Fibroblast of peridontal ligament (primary cell): Measurements from ENCODE around the gene UBE2QL1.

Source experiments
- DNase-seq: peaks from one replicate; pipeline ENCODE4 v3.0.0-alpha.2; 2010; ENCODE audit errors: extremely low read depth

UBE2QL1 gene

DNA sequence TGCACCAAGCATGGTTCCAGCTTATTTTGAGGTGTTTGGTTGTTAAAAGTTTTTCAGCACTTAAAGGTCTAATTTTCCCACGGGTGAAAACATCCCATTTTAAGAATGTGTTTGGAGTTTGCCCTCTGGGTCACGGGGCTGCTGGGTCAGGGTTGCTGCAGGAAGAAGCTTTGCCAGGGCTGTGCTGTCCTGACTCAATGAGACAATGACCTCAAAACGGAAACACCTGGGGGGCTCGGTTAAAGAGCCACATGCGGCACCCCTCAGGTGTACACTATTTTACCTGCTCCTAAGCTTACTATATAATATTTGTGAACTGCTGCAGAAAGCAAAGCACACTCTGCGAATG, 27.6 kb downstream of the UBE2QL1 start:
- no peak for DNase-seq

DNA sequence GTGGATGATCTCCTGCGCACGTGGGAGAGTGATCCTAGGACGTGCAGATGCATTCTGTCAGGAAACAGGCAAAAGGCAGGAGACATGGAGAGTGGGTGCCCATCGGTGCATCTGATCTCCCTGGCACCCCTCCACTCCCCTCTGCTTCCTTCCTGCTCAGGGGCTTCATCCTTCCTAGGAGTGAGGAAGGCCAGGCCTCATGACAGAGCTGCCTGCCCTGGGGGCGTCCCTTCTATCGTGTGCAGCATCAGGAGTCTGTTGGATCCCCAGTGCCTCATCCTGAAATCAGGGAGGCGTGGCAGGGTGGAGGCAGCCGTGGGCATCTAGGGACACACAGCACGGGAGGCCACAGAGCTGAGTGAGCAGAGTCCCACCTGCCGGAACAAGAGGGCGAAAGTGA, 30.1 kb downstream of the UBE2QL1 start:
- DNase-seq, result no peak

DNA sequence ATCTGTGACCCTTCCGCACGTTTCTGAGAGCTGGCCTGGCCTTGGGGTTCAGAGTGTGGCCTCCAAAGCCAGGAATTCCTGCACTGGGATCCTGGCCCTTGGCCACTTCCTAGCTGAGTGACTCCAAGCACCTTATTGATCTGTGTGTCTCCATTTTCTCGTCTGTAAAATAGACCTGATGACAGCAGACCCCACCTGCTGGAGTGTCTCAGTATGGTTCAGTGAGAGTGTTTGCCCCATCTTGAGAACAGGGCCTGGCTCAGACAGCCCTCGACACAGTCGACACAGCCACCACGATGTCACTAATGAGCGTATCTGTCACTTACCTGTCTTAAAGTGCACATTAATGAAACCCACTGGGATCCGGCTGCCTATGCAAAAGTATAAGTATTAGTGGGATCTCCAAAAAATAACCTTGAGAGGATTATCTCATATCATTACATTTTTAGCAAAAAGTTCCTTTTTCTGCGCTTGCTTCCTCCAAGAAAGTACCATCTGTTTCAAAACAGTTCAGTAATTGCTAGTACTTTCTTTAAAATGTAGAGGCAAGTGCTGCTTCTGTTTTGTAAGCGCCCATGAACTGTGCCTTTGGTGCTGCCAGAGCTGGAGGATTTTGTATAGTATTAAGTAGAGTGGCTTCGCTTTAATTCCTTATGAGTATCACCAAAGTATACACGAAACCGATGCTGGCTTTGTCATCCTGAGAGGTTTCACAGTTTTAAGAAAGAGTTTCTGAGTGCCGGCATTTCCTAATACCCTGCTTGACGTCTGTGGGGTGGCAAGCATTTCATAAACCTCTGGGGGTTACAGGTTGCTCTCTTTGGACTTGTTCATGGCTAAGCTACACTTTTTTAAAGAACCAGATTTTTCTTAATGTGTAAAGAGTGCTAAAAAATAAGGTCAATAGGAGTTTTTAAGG, 31.7 kb downstream of the UBE2QL1 start:
- DNase-seq, result no peak

- DNase-seq, result no peak
Observed at GRCh38 chr5:6482735-6483134, 34.1 kb downstream of the UBE2QL1 start.

DNA sequence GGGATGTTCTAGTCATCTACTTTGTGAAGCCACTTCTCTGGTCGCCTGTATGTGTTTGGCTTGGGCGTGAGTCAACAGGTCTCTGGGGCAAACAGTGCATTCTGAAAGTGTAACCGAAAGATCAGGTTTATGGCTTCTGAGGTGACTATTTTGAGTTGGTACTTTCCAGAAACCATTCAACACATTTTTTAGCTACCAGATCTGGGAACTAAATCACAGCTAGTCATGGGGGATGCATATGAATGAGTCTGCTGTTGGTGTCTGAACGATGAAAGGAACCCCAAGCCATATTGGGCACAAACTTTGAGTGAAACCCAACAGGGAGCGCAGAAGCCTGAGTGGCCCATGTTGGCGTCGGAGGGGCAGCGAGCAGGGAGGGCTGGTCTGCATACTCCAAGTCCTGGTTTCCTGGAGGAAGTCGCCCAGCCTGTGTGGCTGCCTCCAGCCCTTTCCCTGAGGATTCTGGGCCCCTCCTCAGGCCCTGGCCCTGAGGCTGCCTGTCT, 35.3 kb downstream of the UBE2QL1 start:
- no peak for DNase-seq

- no peak for DNase-seq
Observed at GRCh38 chr5:6484446-6484845, 35.8 kb downstream of the UBE2QL1 start.

GRCh38 chr5:6484899-6485298, 36.2 kb downstream of the UBE2QL1 start:
- DNase-seq, result no peak

- DNase-seq, result no peak
Observed at GRCh38 chr5:6485441-6485840, 36.8 kb downstream of the UBE2QL1 start.

DNA sequence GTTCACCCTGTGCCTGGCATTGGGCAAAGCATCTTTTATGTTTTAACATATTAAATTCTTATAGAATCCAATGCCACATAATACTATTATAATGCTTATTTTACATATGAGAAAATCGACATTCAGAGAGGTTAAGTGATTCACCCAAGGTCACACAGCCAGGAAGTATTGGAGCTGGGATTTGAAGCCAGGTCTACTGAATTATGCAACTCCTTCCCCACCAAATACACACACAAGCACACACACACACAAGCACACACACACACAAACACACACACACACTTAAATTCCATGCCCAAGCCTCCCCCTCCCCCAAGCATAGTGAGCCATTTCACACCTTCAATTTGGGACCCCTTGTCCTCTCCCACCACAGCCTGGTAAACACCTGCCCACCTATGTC, 37.4 kb downstream of the UBE2QL1 start:
- no peak for DNase-seq

GRCh38 chr5:6487081-6487480, 38.4 kb downstream of the UBE2QL1 start:
- no peak for DNase-seq

DNA sequence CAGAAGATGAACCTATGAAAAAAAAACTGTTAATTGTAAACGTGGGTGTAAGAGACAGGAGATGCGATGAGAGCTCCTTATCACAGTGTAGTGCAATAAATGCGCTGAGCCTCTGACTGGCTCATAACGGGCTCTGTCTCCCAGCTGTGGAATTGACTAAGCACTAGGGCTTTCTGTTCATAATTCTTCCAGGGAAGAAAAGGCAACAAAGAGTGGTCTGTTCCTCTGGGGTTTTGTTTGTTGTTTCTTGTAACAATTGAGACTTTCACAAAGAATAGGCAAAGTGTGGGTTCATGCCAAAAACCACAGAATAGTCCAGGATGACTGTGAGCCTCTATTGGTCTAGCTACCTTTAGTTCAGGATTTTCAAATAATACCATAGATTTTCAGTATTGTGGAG, 39.4 kb downstream of the UBE2QL1 start:
- DNase-seq, result no peak

GRCh38 chr5:6489643-6490185, 41.1 kb downstream of the UBE2QL1 start:
- DNase-seq, result no peak

GRCh38 chr5:6490246-6490645, 41.6 kb downstream of the UBE2QL1 start:
- DNase-seq, result no peak

DNA sequence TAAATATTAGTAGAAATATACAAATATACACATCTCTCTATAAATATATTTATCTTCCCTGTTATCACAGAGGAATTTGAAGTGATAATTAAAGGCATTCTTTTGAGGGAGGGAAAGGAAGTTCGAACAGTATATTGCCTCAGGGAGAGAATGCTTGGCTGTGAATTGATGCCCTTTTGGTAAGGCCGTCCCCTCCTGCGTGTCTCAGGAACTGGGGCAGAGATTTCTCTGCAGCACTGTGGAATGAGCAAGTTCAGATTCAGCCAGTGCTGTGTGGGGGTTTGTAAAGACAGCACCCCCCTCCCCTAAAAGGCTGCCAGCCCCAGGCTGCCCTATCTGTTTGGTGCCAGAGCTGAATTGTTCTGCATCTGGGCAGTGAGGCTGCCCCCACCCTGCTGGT, 42.0 kb downstream of the UBE2QL1 start:
- DNase-seq, result no peak

DNA sequence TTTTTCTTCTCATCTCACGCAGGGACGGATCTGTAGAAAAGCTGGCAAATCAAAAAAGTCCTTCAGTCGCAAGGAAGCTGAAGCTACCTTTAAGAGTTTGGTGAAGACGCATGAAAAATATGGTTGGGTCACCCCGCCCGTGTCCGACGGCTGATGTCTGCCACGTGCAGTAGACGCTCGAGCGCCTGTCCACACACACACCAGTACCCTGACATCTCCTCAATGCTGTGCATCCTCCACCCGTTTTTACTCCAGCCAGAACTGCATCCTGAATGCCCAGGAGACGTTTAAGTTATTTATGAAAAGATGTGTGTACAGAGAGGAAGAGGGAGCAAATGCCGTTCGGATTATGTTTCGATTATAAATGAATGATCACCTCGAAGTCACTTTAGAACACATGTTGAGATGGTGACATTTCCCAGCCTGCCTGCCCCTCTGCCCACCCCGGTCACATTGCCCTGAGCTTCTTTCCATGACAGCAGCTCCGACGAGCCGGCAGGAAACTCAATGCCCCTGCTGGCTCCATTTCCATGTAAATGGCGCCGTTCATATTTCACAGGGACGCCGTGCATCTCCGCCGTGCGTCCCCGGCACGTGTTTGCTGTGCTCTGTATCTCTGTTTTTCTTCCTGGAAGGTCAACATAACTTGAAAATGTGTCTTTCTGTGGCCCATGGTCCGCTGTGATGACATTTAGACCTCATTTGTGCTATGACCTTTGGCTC, 42.7 kb downstream of the UBE2QL1 start:
- DNase-seq, result no peak

- DNase-seq, result no peak
Observed at GRCh38 chr5:6491919-6492290, 43.2 kb downstream of the UBE2QL1 start.

DNA sequence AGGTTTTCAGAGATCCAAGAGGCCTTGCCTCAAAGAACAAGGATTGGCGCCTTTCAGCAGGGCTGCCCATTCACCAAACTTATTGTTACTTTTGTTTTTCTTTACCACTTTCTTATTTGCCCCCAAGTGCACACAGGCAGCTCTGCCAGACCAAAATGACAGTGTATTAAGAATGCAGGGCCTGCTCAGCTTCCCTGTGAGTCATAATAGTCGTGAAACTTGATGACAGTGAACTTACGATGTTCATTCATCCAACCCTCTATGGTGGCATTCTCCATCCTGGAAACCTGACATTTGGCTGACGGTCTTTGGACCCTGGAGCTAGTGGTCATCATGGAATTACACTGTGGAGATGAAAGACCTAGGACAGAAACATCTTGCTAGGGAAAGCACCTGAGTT, 44.3 kb downstream of the UBE2QL1 start:
- DNase-seq, result no peak

DNA sequence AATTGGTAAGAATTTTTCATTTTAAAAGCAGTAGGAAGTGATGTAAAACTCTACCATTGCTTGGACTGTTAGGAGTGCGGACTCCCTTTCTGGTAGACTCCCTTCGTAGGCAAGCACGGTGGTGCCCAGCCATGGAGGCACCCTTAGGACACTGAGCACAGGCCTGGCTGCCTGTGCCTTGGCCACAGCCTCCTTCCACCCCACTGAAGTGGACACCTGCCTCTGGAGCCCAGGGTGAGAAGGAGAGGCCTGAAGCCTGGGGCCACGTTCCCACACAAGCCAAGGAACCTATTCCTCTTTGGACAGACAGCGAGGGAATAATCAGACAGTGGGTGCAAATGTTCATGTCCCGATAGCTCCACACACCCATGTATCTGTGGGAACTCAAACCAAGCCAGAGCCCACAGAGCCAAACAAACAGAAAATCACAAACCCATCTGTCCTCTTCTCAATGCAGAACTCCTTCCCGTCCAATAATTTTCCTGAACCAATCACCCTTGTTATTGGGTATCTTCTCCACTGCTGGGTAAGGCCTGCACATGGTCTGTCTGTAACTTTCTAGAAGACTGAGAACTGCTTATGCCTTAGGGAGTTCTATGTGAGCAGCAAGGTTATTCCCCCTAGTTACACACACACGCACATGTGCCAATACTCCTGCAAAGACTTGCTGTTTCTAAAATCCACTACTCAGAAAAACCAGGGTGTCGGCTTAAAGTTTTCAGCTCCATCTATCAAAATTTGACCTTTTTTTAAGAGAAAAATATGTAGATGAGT, 45.2 kb downstream of the UBE2QL1 start:
- DNase-seq, result no peak

DNA sequence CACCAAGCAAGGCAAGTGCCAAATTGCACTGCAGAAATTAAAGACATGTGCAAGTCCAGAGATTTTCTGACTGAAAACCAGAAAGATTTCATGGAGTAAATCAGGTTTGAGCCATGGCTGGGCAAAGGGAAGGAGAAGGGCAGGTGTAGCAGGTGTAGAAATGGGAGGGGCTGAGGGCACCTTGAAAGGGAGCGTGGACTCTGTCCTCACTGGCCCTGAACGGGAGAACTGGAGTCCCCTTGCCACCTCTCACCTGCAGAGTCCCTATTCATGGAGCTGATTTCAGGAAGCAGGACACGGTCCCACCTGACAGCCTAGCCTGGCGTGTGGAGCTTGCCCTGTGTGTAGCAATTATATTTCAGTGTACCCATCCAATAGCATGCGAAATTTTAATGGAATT, 46.3 kb downstream of the UBE2QL1 start:
- DNase-seq, result no peak

- DNase-seq, result no peak
Observed at GRCh38 chr5:6495433-6496206, 47.0 kb downstream of the UBE2QL1 start.

DNA sequence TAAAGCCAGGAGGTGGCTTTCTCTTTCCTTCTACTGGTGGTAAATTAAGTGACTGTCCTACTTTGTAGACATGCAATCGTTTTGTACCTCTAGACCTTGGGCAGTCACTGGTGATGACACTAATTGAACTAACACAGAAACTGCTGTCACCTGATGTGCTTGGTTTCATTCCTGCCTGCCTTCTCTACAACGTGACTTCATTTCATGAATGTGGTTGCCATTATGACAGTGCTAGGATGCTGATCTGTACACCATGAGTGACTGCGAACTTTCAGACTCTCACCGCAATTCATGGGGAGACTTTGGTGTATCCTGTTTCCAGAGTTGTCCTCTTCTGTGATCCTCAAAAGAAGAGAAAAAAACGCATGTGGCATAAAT, 47.5 kb downstream of the UBE2QL1 start:
- DNase-seq, result no peak
